GM13977 (cell line): Measurements from ENCODE around the gene CUL1.

ENCODE experiments used
- DNase-seq: peaks from one replicate; pipeline ENCODE4 v3.0.0; 2012; ENCODE audit warnings: low spot score
- CTCF ChIP-seq: IDR thresholded peaks from 2 replicates; pipeline ENCODE4 v1.5.1; 2012; ENCODE audit warnings: mild to moderate bottlenecking, control low read depth; ENCODE audit not compliant: insufficient read depth; ENCODE audit errors: extremely low read depth, missing control alignments
- in situ Hi-C: fragments of 300-500 bp; cut with MboI; formaldehyde crosslinking; loops from one replicate; pipeline ENCODE4 v1.12.0; 2022; ENCODE audit warnings: low sequenced_read_pairs, low pct_unique_long_range_greater_than_20kb, mixed read lengths, inconsistent platforms; ENCODE audit not compliant: unreplicated experiment

CUL1 gene

GRCh38 chr7:148732862-148733261 lies 34.2 kb downstream of the CUL1 start:
- no peak for TF ChIP-seq CTCF
- in situ Hi-C loops: no loop called here
- no peak for DNase-seq

- no peak for TF ChIP-seq CTCF
- in situ Hi-C loops: no loop called here
- DNase-seq: no peak
Observed at GRCh38 chr7:148733496-148733895, 34.8 kb downstream of the CUL1 start.

GRCh38 chr7:148735141-148735540 lies 36.4 kb downstream of the CUL1 start:
- no peak for DNase-seq
- in situ Hi-C loops: no loop called here
- no peak for TF ChIP-seq CTCF

- in situ Hi-C loops: no loop called here
- DNase-seq: no peak
- TF ChIP-seq CTCF: no peak
Observed at GRCh38 chr7:148735967-148736366, 37.3 kb downstream of the CUL1 start.

- no peak for TF ChIP-seq CTCF
- no peak for DNase-seq
- in situ Hi-C loops: no loop called here
Observed at GRCh38 chr7:148738737-148739535, 40.2 kb downstream of the CUL1 start.

- in situ Hi-C loops: no loop called here
- no peak for DNase-seq
- no peak for TF ChIP-seq CTCF
Observed at GRCh38 chr7:148746135-148746534, 47.4 kb downstream of the CUL1 start.

GRCh38 chr7:148747274-148747673 lies 48.6 kb downstream of the CUL1 start:
- DNase-seq: no peak
- no peak for TF ChIP-seq CTCF
- in situ Hi-C loops: no loop called here
